Measurements from ENCODE around the gene CFAP45. TPM values are rescaled to one million over a fixed set of nuclear protein-coding genes. Genes with fewer than 3 reads are reported as not detected.

The CFAP45 gene
- polyA plus RNA-seq, 2 of the 4 experiments (the other 2 are of a cell fraction): 0.67 to 0.89 TPM

- no peak for TF ChIP-seq RFX5 (IDR thresholded peaks at IDR 0.05)
- peak; percentile 88 for TF ChIP-seq HOXA7 (CRISPR knock-in tag; IDR thresholded peaks at IDR 0.05)
- TF ChIP-seq CTCF (IDR thresholded peaks at IDR 0.05): no peak
- no peak for TF ChIP-seq BHLHE40 (IDR thresholded peaks at IDR 0.05; ENCODE audit: low read depth, low read length)
Measured at GRCh38 chr1:159924025-159924790, 24.2 kb upstream of the CFAP45 start (continued).

GRCh38 chr1:159923203-159924024 lies 23.4 kb upstream of the CFAP45 start:
- ATAC-seq: peak; percentile 19 to 51
- no peak for FAIRE-seq
- H3K27ac ChIP-seq: peak overlapping the region; percentile 97 to 99
- DNase-seq (ENCODE audit: low read depth in 1 of 2, low spot score in 1 of 2): peak; percentile 88 to 89
- ChIA-PET CTCF (interaction anchor here (0.9 to 22.4 kb wide), 7 partner anchors 13 to 135 kb away, joined by 3 to 665 read pairs (median 6); partner anchors contain the start of gene IGSF9), POLR2A (interaction anchor here (1.1 to 2.4 kb wide), 3 partner anchors 7 to 12 kb away, joined by 5 to 17 read pairs (median 5); no protein-coding TSS in a partner anchor)
- TF ChIP-seq ESRRA (IDR thresholded peaks at IDR 0.05; ENCODE audit: borderline replicate concordance, low read length) (no peak), CBX2 (IDR thresholded peaks at IDR 0.05; ENCODE audit: borderline replicate concordance, low read depth) (no peak), PBX3 (IDR thresholded peaks at IDR 0.05) (no peak), MAZ (IDR thresholded peaks at IDR 0.05; ENCODE audit: borderline replicate concordance, low read depth, low read length) (peak; percentile 86), HES2 (IDR thresholded peaks at IDR 0.05) (no peak), TFCP2L1 (CRISPR knock-in tag; IDR thresholded peaks at IDR 0.05) (no peak; the same call in 1 of the 2 replicates), EHF (CRISPR knock-in tag; IDR thresholded peaks at IDR 0.05) (no peak), POLR2AphosphoS2 (conservative IDR thresholded peaks at IDR 0.05; ENCODE audit: low read length) (no peak; the same call in 1 of the 2 replicates), MYC (IDR thresholded peaks at IDR 0.05; ENCODE audit: borderline replicate concordance, low read length) (no peak), PHF8 (IDR thresholded peaks at IDR 0.05; ENCODE audit: borderline replicate concordance, low read depth) (no peak), CTCF (IDR thresholded peaks at IDR 0.05) (no peak), BHLHE40 (IDR thresholded peaks at IDR 0.05; ENCODE audit: low read depth, low read length) (no peak), HEYL (CRISPR knock-in tag; IDR thresholded peaks at IDR 0.05) (no peak), FOSB (CRISPR knock-in tag; IDR thresholded peaks at IDR 0.05) (peak; percentile 77; the same call in 1 of the 2 replicates), ZC3H11A (IDR thresholded peaks at IDR 0.05) (no peak), KDM1A (IDR thresholded peaks at IDR 0.05; ENCODE audit: low read depth) (no peak), JUN (IDR thresholded peaks at IDR 0.05) (0 out of 5 replicates have a peak, but pooled peaks of 1 of the 2 experiments have one; percentile 11), RNF2 (IDR thresholded peaks at IDR 0.05; ENCODE audit: borderline replicate concordance, low read depth) (no peak), MAX (IDR thresholded peaks at IDR 0.05) (peak; percentile 20; the same call in 1 of the 2 replicates), HDAC2 (IDR thresholded peaks at IDR 0.05) (no peak), SREBF2 (IDR thresholded peaks at IDR 0.05) (no peak), POLR2A (IDR thresholded peaks at IDR 0.05; ENCODE audit: low read length) (peak; percentile 21; the same call in 1 of the 2 replicates), CHD4 (IDR thresholded peaks at IDR 0.05; ENCODE audit: borderline replicate concordance) (no peak), NFE2L2 (conservative IDR thresholded peaks at IDR 0.05; ENCODE audit: low read length) (0 out of 2 replicates have a peak, but pooled peaks have one; percentile 1)
- H3K4me1 ChIP-seq: peaks cover 58% of the 10 kb centered on the region
- no peaks in the 10 kb centered on the region for H3K9me3 ChIP-seq
- H3K4me2 ChIP-seq: peak overlapping the region; percentile 97
- 2% methylated on average over 20 of the region's 20 CpGs for WGBS (ENCODE audit: missing lambda C conversion rate)
- H3K4me3 ChIP-seq: peak overlapping the region; percentile 87
